ENCODE measurements around the gene C2CD4B.

Gene C2CD4B

DNA sequence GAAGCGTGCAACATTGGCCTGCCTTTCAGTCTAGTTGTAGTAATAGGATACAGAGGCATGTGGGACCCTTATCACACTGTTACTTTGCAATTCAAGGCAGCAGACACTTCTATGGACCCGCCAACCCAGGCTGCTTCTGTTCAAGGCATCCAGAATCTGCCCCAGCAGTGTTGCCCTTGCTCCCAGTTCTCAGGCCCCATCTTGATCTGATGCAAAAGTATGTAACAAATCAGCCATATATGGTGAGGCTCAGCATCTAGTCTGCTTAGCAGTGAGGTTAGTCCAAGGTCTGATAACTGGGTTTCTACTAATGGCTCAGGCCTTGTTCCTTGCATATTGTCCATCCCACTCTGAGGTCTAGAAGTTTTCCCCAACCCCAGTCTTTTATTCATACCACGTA is 17.9 kb downstream of the C2CD4B start:
- no peak for DNase-seq

DNA sequence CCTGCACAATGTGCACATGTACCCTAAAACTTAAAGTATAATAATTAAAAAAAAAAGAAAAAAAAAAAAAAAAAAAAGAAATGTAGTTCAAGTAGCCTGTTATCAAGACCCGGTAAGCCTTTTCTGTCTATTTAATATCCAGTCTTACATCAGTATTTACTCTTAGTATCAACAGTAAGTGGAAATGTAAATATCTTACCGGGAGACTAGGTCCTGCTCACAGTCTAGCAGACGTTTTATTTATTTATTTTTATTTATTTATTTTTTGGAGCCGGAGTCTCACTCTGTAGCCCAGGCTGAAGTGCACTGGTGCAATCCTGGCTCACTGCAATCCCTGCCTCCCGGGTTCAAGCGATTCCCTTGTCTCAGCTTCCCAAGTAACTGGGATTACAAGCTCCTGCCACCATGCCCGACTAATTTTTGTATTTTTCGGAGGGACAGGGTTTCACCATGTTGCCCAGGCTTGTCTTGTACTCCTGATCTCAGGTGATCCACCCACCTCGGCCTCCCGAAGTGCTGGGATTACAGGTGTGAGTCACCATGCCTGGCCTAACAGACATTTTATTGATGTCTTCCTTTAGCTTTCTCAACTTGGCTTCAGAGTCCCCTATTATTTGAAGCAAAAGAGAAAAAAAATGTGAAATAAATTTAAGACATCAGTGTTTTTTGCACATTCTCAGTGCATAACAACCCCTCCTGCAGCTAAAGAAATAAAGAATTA is 19.9 kb downstream of the C2CD4B start:
- DNase-seq = no peak

GRCh38 chr15:62142736-62143135 is 22.3 kb downstream of the C2CD4B start:
- no peak for DNase-seq

GRCh38 chr15:62141643-62142588 is 23.2 kb downstream of the C2CD4B start:
- DNase-seq = no peak

GRCh38 chr15:62141200-62141599 is 23.9 kb downstream of the C2CD4B start:
- DNase-seq = no peak

DNA sequence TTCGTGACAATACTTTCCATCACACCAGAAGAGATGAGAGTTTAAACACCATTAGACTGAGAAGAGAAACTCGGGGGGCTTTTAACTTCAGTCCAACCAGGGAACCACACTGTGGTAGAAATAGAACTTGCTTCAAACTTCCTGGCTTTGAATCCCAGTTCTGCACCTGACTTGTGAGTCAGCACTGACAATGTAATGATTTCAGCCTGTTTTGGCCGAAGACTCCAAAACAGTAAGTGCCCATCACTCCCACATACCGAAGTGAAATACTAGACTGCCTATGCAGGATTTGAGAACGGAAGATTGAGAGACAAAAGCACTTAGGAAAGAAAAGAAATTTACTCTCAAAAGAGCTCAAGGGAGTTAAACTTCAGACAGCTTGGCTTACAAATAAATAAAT is 27.0 kb downstream of the C2CD4B start:
- DNase-seq = no peak

GRCh38 chr15:62136911-62137865 is 27.9 kb downstream of the C2CD4B start:
- DNase-seq = no peak

GRCh38 chr15:62135532-62136134 is 29.5 kb downstream of the C2CD4B start:
- DNase-seq = no peak

DNA sequence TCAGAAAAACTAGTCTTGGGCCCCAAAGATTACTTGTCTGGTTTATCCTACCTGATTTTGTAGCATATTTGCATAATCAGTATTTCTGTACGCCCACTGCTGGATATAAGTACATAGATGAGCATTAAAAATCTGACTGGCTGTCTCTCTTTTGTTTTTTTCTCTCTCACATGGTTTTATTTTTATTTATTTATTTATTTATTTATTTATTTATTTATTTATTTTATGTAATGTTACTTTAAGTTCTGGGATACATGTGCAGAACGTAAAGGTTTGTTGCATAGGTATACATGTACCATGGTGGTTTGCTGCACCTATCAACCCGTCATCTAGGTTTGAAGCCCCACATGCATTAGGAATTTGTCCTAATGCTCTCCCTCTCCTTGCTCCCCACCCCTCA is 31.9 kb downstream of the C2CD4B start:
- no peak for DNase-seq

DNA sequence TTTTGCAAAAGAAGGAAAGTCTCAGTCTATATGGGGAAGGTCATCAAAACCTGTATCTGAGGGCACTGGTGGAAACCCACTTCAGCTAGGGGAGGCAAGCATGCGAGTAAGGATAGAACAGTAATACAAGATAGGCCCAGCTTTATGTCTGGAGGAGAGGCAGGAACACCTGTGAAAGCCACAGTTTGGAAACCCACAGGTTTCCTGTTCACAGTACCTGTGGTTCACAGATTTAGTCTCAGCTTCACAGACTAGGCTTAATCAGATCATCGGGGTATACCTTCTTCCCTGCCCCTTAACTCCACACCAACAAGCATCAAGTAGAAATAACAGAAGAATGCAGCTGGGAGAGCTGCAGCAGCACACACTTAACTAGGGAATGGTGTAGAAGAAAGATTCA is 36.2 kb downstream of the C2CD4B start:
- no peak for DNase-seq

GRCh38 chr15:62126364-62126763 is 38.7 kb downstream of the C2CD4B start:
- DNase-seq = no peak

GRCh38 chr15:62125773-62126172 is 39.3 kb downstream of the C2CD4B start:
- no peak for DNase-seq

GRCh38 chr15:62124973-62125303 is 40.1 kb downstream of the C2CD4B start:
- no peak for DNase-seq

DNA sequence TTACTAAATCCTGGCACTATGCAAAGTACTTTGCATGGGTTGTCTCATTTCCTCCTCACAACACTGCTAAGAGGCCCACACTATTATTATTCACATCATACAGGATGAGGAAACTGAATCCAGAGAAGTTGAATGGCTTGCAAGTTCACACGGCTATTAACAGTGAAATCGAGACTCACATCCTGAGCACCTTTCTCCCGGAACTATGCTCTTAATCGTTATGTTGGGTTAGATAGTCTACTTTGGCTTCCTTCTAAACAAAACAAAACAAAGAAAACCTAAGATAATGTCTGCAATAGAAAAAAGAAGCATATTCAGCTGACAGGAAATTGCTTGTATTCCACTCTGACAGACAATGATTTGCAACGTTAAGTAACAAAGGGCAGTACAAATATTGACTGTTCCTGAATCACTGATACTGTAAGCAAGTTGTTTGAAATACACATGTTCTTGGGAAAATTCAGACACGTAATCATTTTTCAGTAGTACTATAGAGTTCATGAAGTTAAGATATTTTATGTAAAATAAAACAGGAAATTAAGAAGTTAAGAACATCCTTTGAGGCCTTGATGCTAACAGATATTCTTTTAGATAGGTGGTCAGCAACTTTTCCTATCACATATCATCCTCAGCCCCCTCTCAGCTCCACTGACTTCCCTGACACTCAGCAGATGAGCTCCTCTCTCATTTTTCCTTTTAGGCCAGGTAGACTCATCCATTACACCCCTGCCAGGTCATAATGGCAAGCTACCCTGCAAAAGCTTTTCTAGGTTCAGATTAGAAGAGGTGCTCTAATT is 40.7 kb downstream of the C2CD4B start:
- DNase-seq = no peak

- DNase-seq = no peak
Observed at GRCh38 chr15:62122249-62122648, 42.8 kb downstream of the C2CD4B start.

- DNase-seq = no peak
Observed at GRCh38 chr15:62121273-62122015, 43.6 kb downstream of the C2CD4B start.

- no peak for DNase-seq
Observed at GRCh38 chr15:62120776-62121175, 44.3 kb downstream of the C2CD4B start.

GRCh38 chr15:62119874-62120273 is 45.2 kb downstream of the C2CD4B start:
- no peak for DNase-seq

GRCh38 chr15:62119227-62119864 is 45.7 kb downstream of the C2CD4B start:
- no peak for DNase-seq

DNA sequence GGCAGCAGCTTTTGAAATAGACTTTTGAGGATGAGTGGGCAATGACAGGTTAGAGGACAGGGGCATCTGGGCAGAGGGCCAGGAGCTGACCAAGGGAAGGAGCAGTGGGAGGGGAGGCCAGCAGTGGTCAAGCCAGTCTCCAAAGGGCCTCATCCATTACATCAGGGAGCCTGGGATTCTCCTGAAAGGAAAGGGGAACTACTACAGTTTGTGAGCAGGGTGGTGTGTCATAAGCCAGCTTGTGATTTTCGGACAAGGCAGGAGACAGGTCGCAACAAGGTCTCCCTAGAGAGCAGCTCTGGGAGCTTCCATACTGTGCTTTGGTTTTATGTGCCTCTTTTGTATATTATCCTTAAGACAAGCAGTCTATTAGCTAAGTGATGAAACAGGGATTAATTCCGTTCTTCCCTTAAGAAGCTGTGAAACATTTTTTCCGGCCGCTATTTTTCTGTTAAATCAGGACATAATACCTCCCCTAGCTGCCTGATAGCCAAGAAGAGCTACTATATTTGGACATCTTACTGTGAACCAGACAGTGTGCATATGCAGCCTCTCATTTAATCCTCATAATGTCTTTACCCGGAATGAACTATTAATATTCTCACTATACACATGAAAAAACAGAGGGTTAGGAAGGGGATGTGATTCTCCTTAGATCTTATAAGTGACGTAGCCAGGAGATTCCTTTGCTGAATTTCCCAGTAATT is 46.4 kb downstream of the C2CD4B start:
- no peak for DNase-seq
